HG03095 (cell line): Measurements from ENCODE around the gene STARD7.
"Not testable (repeated sequence)": the region's sequence is repeated elsewhere in the genome, so short reads cannot be mapped to it uniquely, and the experiment has no call there.

ENCODE experiments used
- ATAC-seq: cut with Tn5 transposase; IDR thresholded peaks from one replicate; pipeline ENCODE4 v1.9.1; 2021; ENCODE audit warnings: moderate library complexity; ENCODE audit not compliant: unreplicated experiment

STARD7 gene

GRCh38 chr2:96167407-96168013 is 41.1 kb downstream of the STARD7 start:
- ATAC-seq: no peak

GRCh38 chr2:96164459-96165184 is 44.0 kb downstream of the STARD7 start:
- ATAC-seq: peak; percentile 73

DNA sequence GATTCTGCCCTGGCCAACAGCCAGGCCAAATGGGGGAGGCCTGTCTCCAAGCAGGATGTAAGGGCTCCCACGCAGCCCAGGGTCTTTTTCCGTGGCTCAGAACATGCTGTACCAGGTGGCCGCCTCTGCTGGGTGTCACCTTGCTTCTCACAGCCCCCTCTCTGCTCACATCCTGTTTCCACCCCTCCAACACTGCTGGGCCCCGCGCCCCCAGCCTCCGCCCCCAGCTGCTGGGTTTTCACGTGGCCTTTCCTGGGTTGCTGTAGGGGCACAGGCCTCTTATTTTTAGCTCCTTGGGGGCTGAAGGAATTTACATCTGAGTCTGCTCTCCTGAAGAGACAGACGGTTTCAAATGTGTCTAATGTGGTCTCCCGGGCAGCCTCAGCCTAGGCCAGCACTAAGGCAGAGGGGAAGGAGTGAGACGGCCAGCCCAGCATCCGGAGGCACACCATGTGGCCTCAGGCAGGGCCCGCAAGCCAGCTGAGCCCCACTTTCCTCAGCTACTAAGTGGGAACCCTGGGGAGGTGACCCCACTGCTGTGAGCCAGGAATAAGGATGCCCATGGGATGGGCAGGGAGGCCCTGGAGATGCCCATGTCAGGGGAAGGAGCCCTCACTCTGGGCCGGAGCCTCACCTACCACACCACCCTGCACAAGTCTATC is 44.7 kb downstream of the STARD7 start:
- peak; percentile 52 for ATAC-seq

DNA sequence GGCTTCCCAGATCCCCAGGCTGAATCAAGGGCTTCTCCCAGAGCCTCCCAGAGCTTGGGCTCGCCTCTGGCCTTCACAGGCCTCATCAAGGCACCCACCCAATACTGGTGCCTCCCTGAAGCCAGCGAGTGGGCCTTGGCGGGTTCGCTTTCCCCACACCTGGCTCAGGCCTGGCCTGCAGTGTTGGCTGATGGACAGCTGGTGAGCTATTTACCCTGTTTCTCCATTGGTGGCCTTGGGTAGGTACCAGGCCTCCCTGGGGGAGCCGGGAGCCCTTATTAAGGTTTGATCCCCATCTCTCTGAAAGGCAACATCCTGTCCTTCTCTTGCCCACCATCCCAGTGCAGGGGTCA is 45.2 kb downstream of the STARD7 start:
- ATAC-seq: no peak

DNA sequence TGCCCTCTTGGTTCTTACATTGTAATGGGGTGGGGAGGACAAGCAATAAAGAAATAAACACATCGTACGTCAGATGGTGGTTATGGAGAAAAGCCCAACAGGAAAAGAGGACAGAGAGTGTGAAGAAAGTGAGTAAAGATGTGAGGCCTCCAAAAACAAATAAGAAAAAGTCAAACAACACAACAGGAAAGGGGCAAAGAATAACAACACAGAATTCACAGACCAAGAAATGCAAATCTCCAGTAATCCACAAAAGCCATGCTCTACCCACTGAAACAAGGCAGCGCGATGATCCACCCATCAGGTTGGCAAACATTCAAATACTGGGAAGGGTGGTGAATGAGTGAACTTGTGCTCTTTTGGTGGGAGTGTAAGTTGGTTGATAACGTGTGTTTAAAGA is 46.7 kb downstream of the STARD7 start:
- no peak for ATAC-seq

DNA sequence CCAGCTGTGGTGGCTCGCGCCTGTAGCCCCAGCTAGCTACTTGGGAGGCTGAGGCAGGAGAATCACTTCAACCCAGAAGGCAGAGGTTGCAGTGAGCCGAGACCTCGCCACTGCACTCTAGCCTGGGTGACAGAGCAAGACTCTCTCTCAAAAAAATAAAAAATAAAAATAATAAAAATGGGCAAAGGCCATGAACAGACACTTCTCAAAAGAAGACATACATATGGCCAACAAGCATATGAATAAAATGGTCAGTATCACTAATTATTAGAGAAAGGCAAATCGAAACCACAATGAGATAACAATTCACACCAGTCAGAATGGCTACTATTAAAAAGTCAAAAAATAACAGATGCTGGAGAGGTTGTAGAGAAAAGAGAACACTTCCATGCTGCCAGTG is 48.3 kb downstream of the STARD7 start:
- ATAC-seq: not testable (repeated sequence)

DNA sequence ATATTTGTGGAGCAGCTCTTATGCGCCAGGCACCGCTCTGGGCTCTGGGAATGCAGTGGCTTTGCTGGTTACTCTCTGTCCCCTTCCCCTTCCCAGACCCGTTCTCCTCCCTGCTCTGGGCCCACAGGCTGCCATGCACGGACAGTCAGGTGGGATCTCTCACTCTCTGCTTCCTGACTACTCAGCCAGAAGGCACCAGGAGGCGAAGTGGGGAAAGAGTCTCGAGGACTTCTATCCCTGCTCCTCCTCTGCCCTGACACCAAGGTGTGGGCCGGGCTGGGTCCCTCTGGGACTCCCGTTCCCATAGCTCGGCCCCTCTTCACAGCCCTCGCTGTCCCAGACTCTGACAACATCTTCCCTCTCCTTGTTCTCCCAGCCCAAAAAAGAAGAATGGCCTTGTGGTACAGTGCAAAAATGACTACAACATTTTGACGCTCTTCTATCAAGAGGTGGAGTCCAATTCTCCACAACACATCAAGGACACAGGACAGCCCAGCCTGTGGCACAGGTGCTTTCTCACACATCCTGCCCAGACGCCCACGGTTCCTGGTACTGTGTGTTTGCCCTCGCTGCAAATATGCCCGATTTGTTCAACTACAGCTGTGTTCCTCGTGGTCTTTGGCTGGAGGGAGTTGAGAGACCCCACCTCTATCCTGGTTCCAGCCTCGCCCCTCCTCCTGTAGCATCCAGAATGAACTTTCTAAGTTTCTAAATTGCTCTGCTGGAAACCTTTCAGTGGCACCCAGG is 49.4 kb downstream of the STARD7 start:
- no peak for ATAC-seq

DNA sequence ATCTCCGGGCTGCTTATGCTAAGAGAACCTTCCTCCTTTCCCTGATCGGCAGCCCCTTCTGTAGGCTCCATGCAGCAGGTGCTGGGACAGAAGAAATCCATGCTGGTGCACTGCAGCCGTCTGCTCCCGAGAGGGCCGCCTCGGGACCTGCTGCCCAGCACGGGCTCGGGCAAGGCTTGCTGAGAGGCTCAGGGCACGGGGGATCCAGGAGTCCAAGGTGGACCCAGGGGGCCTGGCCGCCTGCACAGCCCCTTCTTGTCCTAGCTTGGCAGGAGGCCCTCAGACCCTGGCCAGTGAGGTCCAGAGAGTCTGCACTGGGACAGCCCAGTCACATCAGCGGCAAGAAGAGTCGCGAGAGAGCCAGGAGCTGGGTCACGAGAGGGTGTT is 50.1 kb downstream of the STARD7 start:
- ATAC-seq: no peak

- peak; percentile 57 for ATAC-seq
Measured at GRCh38 chr2:96157649-96158553, 50.7 kb downstream of the STARD7 start.

DNA sequence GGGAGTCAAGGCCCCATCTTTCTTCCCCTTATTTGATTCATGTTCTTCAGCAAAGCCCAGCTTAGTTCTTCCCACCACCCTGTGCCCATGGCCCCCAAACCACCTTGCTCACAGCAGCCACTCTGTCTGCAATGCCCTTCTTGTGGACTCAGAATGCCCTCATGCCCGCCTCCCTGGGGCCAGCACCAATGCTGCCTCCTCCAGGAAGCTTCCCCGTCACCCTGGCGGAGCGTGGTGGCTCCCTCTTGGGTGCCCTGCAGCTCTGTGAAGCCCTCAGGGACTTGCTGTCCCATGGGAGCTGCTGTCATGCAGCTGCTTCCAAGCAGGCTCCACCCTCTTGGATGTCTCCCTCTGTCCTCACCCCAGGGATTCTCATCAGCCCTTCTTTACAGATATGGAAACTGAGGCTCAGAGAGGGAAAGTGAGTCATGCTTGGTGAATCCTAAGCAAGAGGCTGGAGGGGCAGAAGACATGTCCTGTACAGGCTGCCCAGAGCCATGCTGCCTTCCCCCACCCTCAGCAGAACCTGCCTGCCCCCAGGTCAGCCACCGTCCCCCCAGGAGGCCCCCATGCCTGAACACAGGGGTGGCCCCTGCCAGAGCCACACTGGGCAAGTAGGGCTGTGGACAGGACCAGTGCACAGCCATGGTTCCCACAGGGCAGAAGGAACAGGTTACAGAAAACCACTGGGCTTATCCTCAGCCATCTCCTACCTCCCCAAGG is 51.5 kb downstream of the STARD7 start:
- peak; percentile 40 for ATAC-seq

- no peak for ATAC-seq
Measured at GRCh38 chr2:96156011-96156820, 52.4 kb downstream of the STARD7 start.

DNA sequence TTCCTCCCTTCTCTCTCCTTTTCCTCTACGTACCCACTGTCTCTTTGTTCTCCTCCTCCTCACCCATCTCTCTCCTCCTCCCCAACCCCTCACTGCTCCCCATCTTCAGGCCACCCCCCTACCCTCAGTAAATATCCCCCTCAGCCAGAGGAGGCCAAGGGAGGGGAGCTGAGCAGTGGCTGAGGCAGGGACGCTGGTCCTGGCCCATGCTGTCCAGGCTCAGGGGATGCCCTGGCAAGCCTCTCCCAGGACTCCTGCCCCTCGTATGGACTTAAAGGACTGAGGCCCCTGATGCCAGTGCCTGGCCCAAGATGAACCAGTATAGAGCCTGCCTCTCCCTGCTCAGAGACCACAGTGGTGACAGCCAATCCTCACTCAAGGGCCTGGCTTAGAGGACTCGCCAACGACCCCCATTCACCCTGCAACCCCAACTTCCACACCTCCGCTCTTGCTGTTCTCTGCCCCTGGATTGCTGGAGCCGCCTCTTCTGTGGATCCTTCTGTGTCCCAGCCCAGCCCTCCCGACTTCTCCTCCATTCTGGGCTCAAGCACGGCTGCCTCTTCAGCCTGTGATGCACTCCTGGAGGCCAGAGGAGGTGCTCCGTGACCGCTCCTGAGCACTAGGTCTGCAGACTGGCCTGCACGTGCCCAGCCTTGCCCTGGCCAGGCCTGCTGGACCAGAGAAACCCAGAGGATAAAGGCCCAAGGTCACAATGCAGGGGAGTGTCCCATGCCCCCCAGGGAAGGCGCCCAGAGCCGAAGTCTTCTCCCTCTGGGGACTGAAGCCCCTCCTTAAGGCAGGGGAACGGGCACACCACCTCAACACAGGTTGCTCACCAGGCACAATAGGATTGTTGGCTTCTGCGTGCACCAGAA is 53.9 kb downstream of the STARD7 start:
- no peak for ATAC-seq

- no peak for ATAC-seq
Measured at GRCh38 chr2:96153991-96154431, 54.6 kb downstream of the STARD7 start.

- no peak for ATAC-seq
Measured at GRCh38 chr2:96153291-96153713, 55.3 kb downstream of the STARD7 start.

DNA sequence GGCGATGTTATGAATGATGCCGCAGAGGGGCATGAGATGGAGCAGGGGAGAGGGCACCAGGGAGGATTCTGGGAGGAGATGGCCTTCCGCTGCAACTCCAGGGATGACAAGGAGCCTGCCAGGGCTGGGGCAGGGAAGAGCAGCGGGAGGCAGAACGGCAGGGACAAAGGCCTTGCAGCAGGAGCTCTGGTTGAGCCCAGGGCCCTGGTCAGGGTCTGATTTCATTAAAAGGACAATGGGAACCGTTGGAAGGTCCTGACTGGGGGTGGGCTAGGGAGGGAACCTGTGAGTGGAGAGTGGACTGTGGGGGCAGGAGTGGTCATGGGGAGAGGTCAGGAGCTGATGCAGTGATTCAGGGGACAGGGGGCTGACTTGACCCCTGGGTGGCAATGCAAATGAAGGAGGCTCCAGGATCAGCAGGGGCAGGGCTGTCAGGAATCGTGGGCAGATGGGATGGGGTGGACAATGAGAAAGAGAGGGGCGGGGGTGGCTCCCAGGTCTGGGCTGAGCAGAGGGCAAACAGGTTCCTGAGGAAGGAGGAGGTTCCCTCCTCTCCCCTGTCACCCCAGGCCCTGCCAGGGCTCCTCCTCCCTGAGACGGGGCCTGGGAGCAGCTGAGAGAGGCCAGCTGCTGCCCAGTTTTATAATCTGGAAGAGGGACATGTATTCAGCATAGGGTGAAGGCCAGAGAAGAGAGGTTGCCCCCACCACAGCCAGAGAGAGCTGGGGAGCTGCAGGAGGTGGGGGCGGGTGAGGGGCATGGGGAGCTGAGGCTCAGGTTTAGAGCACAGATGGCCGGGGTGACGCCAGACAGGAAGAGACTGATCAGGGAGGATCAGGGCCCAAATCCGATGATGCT is 56.1 kb downstream of the STARD7 start:
- ATAC-seq: no peak

- no peak for ATAC-seq
Measured at GRCh38 chr2:96151595-96152303, 56.9 kb downstream of the STARD7 start.
